ENCODE measurements around the gene CHTF18. TPM values are rescaled to one million over a fixed set of nuclear protein-coding genes. Genes with fewer than 3 reads are reported as not detected.
"Not testable (repeated sequence)": the region's sequence is repeated elsewhere in the genome, so short reads cannot be mapped to it uniquely, and the experiment has no call there.

The CHTF18 gene
- total RNA-seq, 4 donors from 2014 or later: 2.0 to 8.8 (median 3.4) TPM

DNA sequence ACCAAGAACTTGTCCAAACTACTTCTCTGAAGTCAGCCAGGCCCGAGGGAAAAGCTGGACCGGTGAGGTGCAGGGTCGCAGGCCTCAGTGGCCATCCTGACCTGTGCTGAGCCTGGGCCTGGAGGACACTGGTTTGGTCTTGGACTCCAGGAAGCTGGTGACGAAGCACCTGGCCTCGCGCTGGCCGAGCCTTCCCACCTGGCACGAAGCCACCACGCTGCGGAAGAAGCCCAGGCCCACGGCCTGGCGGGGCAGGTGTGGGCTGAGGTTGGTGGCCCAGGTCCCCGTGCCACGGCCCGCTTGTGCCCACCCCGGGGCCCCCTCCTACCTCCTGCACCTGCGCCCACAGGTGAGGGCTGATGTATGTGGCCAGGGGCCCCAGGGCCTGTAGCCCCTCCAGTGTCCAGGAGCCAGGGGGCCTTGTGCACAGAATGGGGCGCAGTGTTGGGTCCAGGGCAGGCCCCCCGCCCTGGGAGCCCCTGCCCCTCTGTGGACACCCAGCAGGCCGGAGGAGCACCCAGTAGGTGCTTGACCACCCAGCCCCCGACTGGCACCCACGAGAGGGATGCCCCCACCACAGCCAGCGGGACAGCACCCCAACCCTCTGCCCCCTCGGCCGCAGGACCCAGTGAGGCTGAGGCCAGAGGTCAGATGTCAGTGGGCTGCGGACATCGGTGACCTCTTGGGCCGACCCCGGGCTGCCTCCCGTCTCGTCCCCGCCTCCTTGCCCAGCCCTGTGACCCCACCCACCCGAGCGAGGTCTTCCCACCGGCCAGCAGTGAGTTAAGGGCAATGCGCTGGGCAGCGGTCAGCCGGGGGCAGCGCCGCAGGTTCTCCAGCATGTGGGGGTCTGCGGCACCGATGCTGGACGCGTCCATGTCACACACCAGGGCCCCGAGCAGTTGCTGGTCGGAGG lies 14.1 kb upstream of the CHTF18 start:
- TF ChIP-seq, protein P1, sequence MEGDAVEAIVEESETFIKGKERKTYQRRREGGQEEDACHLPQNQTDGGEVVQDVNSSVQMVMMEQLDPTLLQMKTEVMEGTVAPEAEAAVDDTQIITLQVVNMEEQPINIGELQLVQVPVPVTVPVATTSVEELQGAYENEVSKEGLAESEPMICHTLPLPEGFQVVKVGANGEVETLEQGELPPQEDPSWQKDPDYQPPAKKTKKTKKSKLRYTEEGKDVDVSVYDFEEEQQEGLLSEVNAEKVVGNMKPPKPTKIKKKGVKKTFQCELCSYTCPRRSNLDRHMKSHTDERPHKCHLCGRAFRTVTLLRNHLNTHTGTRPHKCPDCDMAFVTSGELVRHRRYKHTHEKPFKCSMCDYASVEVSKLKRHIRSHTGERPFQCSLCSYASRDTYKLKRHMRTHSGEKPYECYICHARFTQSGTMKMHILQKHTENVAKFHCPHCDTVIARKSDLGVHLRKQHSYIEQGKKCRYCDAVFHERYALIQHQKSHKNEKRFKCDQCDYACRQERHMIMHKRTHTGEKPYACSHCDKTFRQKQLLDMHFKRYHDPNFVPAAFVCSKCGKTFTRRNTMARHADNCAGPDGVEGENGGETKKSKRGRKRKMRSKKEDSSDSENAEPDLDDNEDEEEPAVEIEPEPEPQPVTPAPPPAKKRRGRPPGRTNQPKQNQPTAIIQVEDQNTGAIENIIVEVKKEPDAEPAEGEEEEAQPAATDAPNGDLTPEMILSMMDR (IDR thresholded peaks at IDR 0.05): no peak
- no peak for TF ChIP-seq POLR2A (IDR thresholded peaks at IDR 0.05; ENCODE audit: low read depth)
- TF ChIP-seq EP300 (IDR thresholded peaks at IDR 0.05): no peak
- TF ChIP-seq POLR2AphosphoS5 (IDR thresholded peaks at IDR 0.05): no peak
- peaks cover 0 to 76% (median under 1%) of the 10 kb centered on the region in 4 donors for H3K27me3 ChIP-seq

DNA sequence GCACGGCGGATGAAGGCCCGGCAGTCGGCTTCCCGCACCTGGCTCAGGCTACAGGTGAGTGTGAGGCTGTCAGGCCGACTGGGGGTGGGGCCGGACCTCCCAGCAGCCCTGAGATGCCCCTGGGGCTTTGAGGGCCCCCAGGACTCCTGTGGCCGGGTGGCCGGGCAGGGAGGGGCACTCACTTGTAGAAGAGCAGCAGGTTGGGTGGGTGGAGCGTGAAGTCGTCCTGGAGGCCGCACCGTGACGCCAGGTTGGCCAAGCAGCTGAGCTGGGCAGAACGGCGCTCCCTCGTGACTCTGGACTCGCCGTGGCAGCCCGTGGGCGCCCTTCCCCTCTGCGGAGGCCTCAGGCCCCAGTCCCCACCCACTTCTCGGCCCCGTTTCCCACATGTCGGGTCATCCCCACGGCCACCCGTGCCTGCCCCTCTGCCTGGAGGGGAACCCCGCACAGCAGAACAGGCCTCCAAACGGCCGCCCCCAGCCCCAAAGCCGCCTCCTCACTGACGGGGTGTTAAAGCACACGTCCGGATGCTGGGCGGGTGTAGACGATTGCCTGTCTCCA lies 13.1 kb upstream of the CHTF18 start:
- DNase-seq (ENCODE audit: extremely low spot score): no peak
- intact Hi-C loops (cut with DNase I): no loop called here
- no peaks in the 10 kb centered on the region for H3K4me1 ChIP-seq
- H3K4me3 ChIP-seq: no peak overlapping the region
- TF ChIP-seq POLR2AphosphoS5 (IDR thresholded peaks at IDR 0.05): no peak
- TF ChIP-seq EP300 (IDR thresholded peaks at IDR 0.05): no peak
- TF ChIP-seq, protein P1 (IDR thresholded peaks at IDR 0.05): no peak
- TF ChIP-seq POLR2A (IDR thresholded peaks at IDR 0.05; ENCODE audit: low read depth): no peak
- no peak overlapping the region for H3K27ac ChIP-seq (replicated peaks in 1 of 4)
- no peaks in the 10 kb centered on the region for H3K9me3 ChIP-seq
- 74% methylated on average over 26 of the region's 36 CpGs for WGBS
- no peaks in the 10 kb centered on the region for H3K36me3 ChIP-seq
- H3K27me3 ChIP-seq: peaks cover 0 to 76% (median 4%) of the 10 kb centered on the region in 4 donors

More for the DNA sequence above, 14.1 kb upstream of the CHTF18 start:
- Histone ChIP-seq H3K4me1 (no peaks in the 10 kb centered on the region), H3K4me3 (no peak overlapping the region), H3K27ac (replicated peaks in 1 of 4) (no peak overlapping the region), H3K9me3 (no peaks in the 10 kb centered on the region), H3K36me3 (no peaks in the 10 kb centered on the region)
- DNase-seq (ENCODE audit: extremely low spot score): no peak
- 84% methylated on average over 3 of the region's 46 CpGs for WGBS
- intact Hi-C loops (cut with DNase I): no loop called here

DNA sequence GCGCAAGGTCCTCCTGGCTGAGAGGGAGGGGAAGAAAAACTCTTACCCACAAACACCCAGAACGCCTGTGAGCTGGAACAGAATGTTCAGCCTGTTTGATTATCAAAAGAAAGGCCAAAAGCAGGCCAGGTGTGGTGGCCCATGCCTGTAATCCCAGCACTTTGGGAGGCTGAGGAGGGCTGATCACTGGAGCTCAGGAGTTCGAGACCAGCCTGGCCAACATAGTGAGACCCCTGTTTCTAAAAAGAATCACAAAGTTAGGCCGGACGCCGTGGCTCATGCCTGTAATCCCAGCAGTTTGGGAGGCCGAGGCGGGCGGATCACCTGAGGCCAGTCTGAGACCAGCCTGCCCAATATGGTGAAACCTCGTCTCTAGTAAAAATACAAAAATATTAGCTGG lies 12.1 kb upstream of the CHTF18 start:
- H3K9me3 ChIP-seq; H3K4me1 ChIP-seq; H3K4me3 ChIP-seq; DNase-seq (ENCODE audit: extremely low spot score); intact Hi-C loops (cut with DNase I); H3K27ac ChIP-seq (replicated peaks in 1 of 4); H3K36me3 ChIP-seq: not testable (repeated sequence)
- H3K27me3 ChIP-seq: peaks cover 0 to 79% (median 4%) of the 10 kb centered on the region in 4 donors
- 89% methylated on average over 10 of the region's 10 CpGs for whole genome bisulfite sequencing

DNA sequence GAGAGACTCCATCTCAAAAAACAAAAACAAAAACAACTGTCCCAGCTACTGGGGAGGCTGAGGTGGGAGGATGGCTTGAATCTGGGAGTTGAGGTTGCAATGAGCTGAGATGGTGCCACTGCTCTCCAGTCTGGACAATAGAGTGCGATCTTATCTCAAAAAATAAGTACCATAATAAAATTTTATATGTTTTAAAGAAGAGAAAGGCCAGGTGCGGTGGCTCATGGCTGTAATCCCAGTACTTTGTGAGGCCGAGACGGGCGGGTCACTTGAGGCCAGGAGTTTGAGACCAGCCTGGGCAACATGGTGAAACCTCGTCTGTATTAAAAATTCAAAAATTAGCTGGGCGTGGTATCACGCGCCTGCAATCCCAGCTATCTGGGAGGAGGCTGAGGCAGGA lies 11.6 kb upstream of the CHTF18 start:
- no peak for DNase-seq (ENCODE audit: extremely low spot score)
- H3K36me3 ChIP-seq: no peaks in the 10 kb centered on the region
- no peak overlapping the region for H3K4me3 ChIP-seq
- no peak overlapping the region for H3K27ac ChIP-seq (replicated peaks in 1 of 4)
- no peak for TF ChIP-seq POLR2A (IDR thresholded peaks at IDR 0.05; ENCODE audit: low read depth)
- TF ChIP-seq EP300 (IDR thresholded peaks at IDR 0.05): no peak
- TF ChIP-seq, protein P1 (IDR thresholded peaks at IDR 0.05): no peak
- TF ChIP-seq POLR2AphosphoS5 (IDR thresholded peaks at IDR 0.05): no peak
- WGBS: 90% methylated on average over 9 of the region's 9 CpGs
- no peaks in the 10 kb centered on the region for H3K4me1 ChIP-seq
- intact Hi-C loops (cut with DNase I): no loop called here
- no peaks in the 10 kb centered on the region for H3K9me3 ChIP-seq
- H3K27me3 ChIP-seq: peaks cover 0 to 85% (median 4%) of the 10 kb centered on the region in 4 donors

DNA sequence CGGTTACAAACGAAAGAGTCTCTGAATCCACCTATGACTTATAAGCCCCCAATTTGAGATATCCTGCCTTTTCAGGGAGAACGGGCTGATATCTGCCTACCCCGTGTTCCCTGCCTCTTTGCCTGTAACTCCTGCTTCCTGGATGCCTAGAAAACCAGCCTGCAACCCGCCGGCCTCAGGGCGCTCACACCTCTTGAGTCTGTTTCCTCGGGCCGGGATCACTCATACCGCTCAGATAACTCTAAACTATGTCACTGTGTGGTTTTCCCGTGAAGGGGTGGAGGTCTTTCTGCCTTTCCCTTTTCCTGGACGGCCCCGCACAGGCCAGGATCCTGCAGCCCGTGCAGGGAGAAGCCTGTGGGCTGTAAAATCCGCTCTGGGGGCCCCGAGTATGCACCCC lies 10.6 kb upstream of the CHTF18 start:
- DNase-seq (ENCODE audit: extremely low spot score): no peak
- peaks cover 0 to 89% (median 8%) of the 10 kb centered on the region in 4 donors for H3K27me3 ChIP-seq
- no peaks in the 10 kb centered on the region for H3K9me3 ChIP-seq
- intact Hi-C loops (cut with DNase I): no loop called here
- H3K4me1 ChIP-seq: no peaks in the 10 kb centered on the region
- WGBS: 36% methylated on average over 16 of the region's 16 CpGs
- H3K4me3 ChIP-seq: no peak overlapping the region
- H3K27ac ChIP-seq (replicated peaks in 1 of 4): no peak overlapping the region
- TF ChIP-seq EP300 (IDR thresholded peaks at IDR 0.05): no peak
- H3K36me3 ChIP-seq: no peaks in the 10 kb centered on the region
